HCT116 (cell line): Measurements from ENCODE around the gene NBAS. TPM values are rescaled to one million over a fixed set of nuclear protein-coding genes. Genes with fewer than 3 reads are reported as not detected.

ENCODE experiments used
- ATAC-seq: fragments of 200-7000 bp; cut with Tn5 transposase; 2 replicates; pipeline ENCODE4 v1.9.1; 2020; ENCODE audit warnings: mild to moderate bottlenecking, moderate library complexity
- BruUV-seq: library from RNA; stranded (reverse); fragments of 400-500 nt; replicated peaks from 2 replicates; lab custom pipeline; 2021; lab: Mats Ljungman, UMichigan
- CTCF ChIA-PET: fragments of 300-600 bp; sonication (Branson Sonifier 250); formaldehyde crosslinking; loops from one replicate; lab custom pipeline; 2021; ENCODE audit warnings: antibody characterized with exemption; lab: Charles Lee
- POLR2A ChIA-PET: fragments of 300-600, 350-600 bp; sonication (Branson Sonifier 250); formaldehyde crosslinking; loops from one replicate; lab custom pipeline; 2021; ENCODE audit warnings: antibody characterized with exemption; lab: Charles Lee
- RAD21 ChIA-PET, 2 experiments: fragments of 300-600 bp; sonication (Branson Sonifier 250); formaldehyde crosslinking; loops; one replicate each; lab custom pipeline; 2023; ENCODE audit warnings: low total read pairs in 2 of 2; ENCODE audit not compliant: uncharacterized antibody in 2 of 2, unreplicated experiment in 2 of 2, low non-redundant PET in 1 of 2; lab: Charles Lee
- DNase-seq: peaks from one replicate; pipeline ENCODE4 v3.0.0-alpha.2; 2010; ENCODE audit warnings: low read depth, low spot score
- H2AFZ ChIP-seq: fragments of 200-600 bp; shearing (Covaris generic), sonication (generic); 2 replicates; pipeline ENCODE4 v1.6.1; 2017; ENCODE audit warnings: low read depth, mixed run types, mixed read lengths, antibody characterized with exemption, low read length; ENCODE audit not compliant: poor library complexity, severe bottlenecking
- H3K27ac ChIP-seq: 2 replicates; pipeline ENCODE4 v1.5.1; 2012; ENCODE audit warnings: low read depth, low read length
- H3K27me3 ChIP-seq: fragments of 200-600 bp; sonication (generic); 2 replicates; pipeline ENCODE4 v1.6.1; 2016; ENCODE audit warnings: mixed run types, low read length, mixed read lengths; ENCODE audit not compliant: insufficient read depth
- H3K36me3 ChIP-seq, 2 experiments: fragments of 200-500 bp in 1 of 2; fragments of 200-600 bp in 1 of 2; sonication (Bioruptor generic) in 1 of 2; sonication (generic) in 1 of 2; 2 replicates each; pipeline versions ENCODE4 v1.5.1 to v1.6.1; 2014 to 2016; ENCODE audit warnings: low read length in 2 of 2, inconsistent platforms in 1 of 2, mixed read lengths in 1 of 2, mixed run types in 1 of 2; ENCODE audit not compliant: insufficient read depth in 2 of 2, control insufficient read depth in 1 of 2
- H3K4me1 ChIP-seq, 2 experiments: fragments of 200-600 bp in 1 of 2; sonication (generic) in 1 of 2; 2 replicates each; pipeline versions ENCODE4 v1.5.1 to v1.6.1; 2012 to 2017; ENCODE audit warnings: low read length in 2 of 2, inconsistent platforms in 1 of 2, mild to moderate bottlenecking in 1 of 2, mixed read lengths in 1 of 2, mixed run types in 1 of 2, moderate library complexity in 1 of 2; ENCODE audit not compliant: insufficient read depth in 2 of 2, control insufficient read depth in 1 of 2
- H3K4me2 ChIP-seq: fragments of 200-600 bp; sonication (generic); 2 replicates; pipeline ENCODE4 v1.6.1; 2017; ENCODE audit warnings: mixed run types, low read length, mixed read lengths
- H3K4me3 ChIP-seq, 2 experiments: fragments of 200-600 bp in 1 of 2; sonication (generic) in 1 of 2; replicated peaks in 1 of 2; 2 replicates each; pipeline ENCODE4 v1.5.1; 2011 to 2016; ENCODE audit warnings: low read length in 2 of 2, control low read depth in 1 of 2, low read depth in 1 of 2, mild to moderate bottlenecking in 1 of 2, mixed read lengths in 1 of 2, mixed run types in 1 of 2
- H3K79me2 ChIP-seq: fragments of 200-600 bp; sonication (generic); 2 replicates; pipeline ENCODE4 v1.6.1; 2017; ENCODE audit warnings: mild to moderate bottlenecking, mixed run types, low read length, moderate library complexity, mixed read lengths; ENCODE audit not compliant: insufficient read depth
- H3K9ac ChIP-seq: fragments of 200-600 bp; sonication (generic); 2 replicates; pipeline ENCODE4 v1.6.1; 2016; ENCODE audit warnings: low read length, mixed read lengths
- H3K9me2 ChIP-seq: fragments of 200-600 bp; sonication (generic), shearing (Covaris generic); 2 replicates; pipeline ENCODE4 v1.6.1; 2017; ENCODE audit warnings: mixed run types, mild to moderate bottlenecking, moderate library complexity; ENCODE audit not compliant: insufficient read depth
- H3K9me3 ChIP-seq, 2 experiments: fragments of 200-500 bp in 1 of 2; fragments of 200-600 bp in 1 of 2; sonication (Bioruptor generic) in 1 of 2; sonication (generic) in 1 of 2; 2 replicates each; pipeline ENCODE4 v1.6.1; 2014 to 2017; ENCODE audit warnings: low read length in 2 of 2, mixed read lengths in 2 of 2, inconsistent platforms in 1 of 2, low read depth in 1 of 2, mild to moderate bottlenecking in 1 of 2, mixed run types in 1 of 2, moderate library complexity in 1 of 2; ENCODE audit not compliant: control insufficient read depth in 1 of 2, insufficient read depth in 1 of 2
- H4K20me1 ChIP-seq: fragments of 200-600 bp; sonication (generic), shearing (Covaris generic); 2 replicates; pipeline ENCODE4 v1.6.1; 2017; ENCODE audit warnings: mixed run types, mild to moderate bottlenecking, moderate library complexity; ENCODE audit not compliant: insufficient read depth
- CBX3 ChIP-seq: IDR thresholded peaks from 2 replicates; pipeline ENCODE4 v1.6.1; 2012; ENCODE audit warnings: low read depth
- ELF1 ChIP-seq: IDR thresholded peaks from 2 replicates; pipeline ENCODE4 v1.6.1; 2012; ENCODE audit warnings: low read depth, borderline replicate concordance
- EZH2phosphoT487 ChIP-seq: fragments of 200-600 bp; IDR thresholded peaks from 2 replicates; pipeline ENCODE4 v1.6.1; 2018; ENCODE audit warnings: antibody characterized with exemption, borderline replicate concordance
- JUND ChIP-seq: IDR thresholded peaks from 2 replicates; pipeline ENCODE4 v1.6.1; 2012
- RAD21 ChIP-seq: IDR thresholded peaks from 2 replicates; pipeline ENCODE4 v1.6.1; 2012; ENCODE audit warnings: low read depth, mild to moderate bottlenecking
- TCF7L2 ChIP-seq: IDR thresholded peaks from 2 replicates; pipeline ENCODE4 v1.7.0; 2011; ENCODE audit warnings: borderline replicate concordance, inconsistent platforms; ENCODE audit not compliant: insufficient read depth, insufficient read length; ENCODE audit errors: extremely low read depth
- ZBTB33 ChIP-seq: IDR thresholded peaks from 2 replicates; pipeline ENCODE4 v1.6.1; 2011; ENCODE audit warnings: mild to moderate bottlenecking, low read length, moderate library complexity; ENCODE audit not compliant: insufficient replicate concordance; ENCODE audit errors: extremely low read depth
- ZFX ChIP-seq: fragments of 450-650 bp; IDR thresholded peaks from 2 replicates; pipeline ENCODE4 v1.6.1; 2017
- intact Hi-C: fragments of 100-400 bp; cut with micrococcal nuclease; formaldehyde crosslinking; loops from 2 replicates; pipeline ENCODE4 v1.10.0; 2022
- total RNA-seq: library from RNA; stranded (reverse); gene quantifications from one replicate; pipeline ENCODE4 v1.2.1, GENCODE V29; 2021; ENCODE audit not compliant: unreplicated experiment
- TF ChIP-seq, protein P1 (sequence below): IDR thresholded peaks from 2 replicates; pipeline ENCODE4 v1.6.1; 2012

The NBAS gene
- total RNA-seq, 1 experiment from 2014 or later, result 32.8 TPM

DNA sequence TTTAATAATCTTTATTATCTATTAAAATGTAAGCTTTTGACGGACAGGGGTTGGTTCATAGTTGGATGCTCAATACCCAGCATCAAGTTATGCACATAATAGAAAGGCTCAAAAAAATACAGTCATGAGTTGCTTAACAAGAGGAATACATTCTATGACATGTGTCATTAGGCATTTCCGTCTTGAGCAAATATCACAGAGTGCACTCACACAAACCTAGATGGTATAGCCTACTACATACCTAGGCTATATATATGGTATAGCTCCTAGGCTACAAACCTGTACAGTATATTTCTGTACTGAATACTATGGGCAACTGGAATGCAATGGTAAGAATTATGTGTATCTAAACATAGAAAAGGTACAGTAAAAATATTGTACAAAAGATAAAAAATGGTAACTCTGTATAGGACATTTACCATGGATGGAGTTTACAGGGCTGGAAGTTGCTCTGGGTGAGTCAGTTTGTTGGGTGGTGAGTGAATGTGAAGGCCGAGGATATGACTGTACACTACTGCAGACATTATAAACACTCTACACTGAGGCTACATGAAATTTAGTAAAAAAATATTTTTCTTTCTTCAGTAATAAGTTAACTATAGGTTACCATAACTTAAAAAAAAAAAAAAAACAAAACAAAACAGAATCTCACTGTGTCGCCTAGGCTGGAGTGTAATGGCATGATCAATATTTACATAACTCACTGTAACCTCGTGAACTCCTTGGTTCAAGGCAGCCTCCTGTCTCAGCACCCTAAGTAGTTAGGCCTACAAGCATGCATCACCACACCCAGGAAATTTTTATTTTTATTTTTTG, 201.2 kb downstream of the NBAS start:
- H3K27me3 ChIP-seq, result no peaks in the 10 kb centered on the region
- CTCF ChIA-PET, result no interaction called here
- no peaks in the 10 kb centered on the region for H4K20me1 ChIP-seq
- TF ChIP-seq ZFX (no peak), TCF7L2 (no peak), EZH2phosphoT487 (no peak), ELF1 (no peak), CBX3 (no peak)
- TF ChIP-seq, all 23 proteins: peak for 0
- BruUV-seq, result no TSS peak
- Histone ChIP-seq H3K4me1 (peaks cover 0 to 4% of the 10 kb centered on the region in 2 experiments; a peak in 1 of 4 replicates), H3K27ac (no peak overlapping the region), H3K9ac (no peak overlapping the region), H3K9me3 (no peaks in the 10 kb centered on the region), H3K4me3 (no peak overlapping the region), H2AFZ (no peak overlapping the region), H3K4me2 (no peak overlapping the region), H3K9me2 (no peaks in the 10 kb centered on the region), H3K79me2 (no peaks in the 10 kb centered on the region), H3K36me3 (no peaks in the 10 kb centered on the region)
- RAD21 ChIA-PET, result no interaction called here
- no peak for ATAC-seq
- intact Hi-C loops, result no loop called here
- POLR2A ChIA-PET, result no interaction called here
- no peak for DNase-seq

DNA sequence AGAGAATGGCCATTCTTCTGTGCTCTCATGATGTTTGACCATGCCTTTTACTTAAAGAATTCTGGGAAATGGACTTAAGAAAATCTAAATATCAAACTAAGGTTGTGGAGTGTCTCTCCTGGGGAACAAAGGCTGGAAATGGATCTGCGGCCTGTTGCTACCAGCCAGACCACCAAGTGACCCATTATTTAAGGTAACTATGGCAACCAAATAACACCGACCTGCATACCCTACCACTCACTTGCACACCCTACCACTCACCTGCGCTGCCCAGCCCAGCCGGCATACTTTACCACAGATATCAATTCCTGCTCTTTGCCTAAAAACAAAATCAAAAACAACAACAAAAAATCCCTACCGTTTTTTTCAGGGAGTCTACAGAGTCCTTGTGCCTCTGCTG, 203.2 kb downstream of the NBAS start:
- CTCF ChIA-PET, result no interaction called here
- BruUV-seq, result no TSS peak

More for the DNA sequence above, 203.2 kb downstream of the NBAS start:
- Histone ChIP-seq H3K9me3 (no peaks in the 10 kb centered on the region), H3K27ac (no peak overlapping the region), H3K4me3 (no peak overlapping the region), H3K36me3 (no peaks in the 10 kb centered on the region), H3K9me2 (no peaks in the 10 kb centered on the region), H3K9ac (no peak overlapping the region), H3K27me3 (no peaks in the 10 kb centered on the region), H2AFZ (no peak overlapping the region), H3K4me1 (no peaks in the 10 kb centered on the region), H3K79me2 (no peaks in the 10 kb centered on the region), H3K4me2 (no peak overlapping the region), H4K20me1 (no peaks in the 10 kb centered on the region)
- RAD21 ChIA-PET, result no interaction called here
- ATAC-seq (no peak), DNase-seq (no peak)
- intact Hi-C loops, result no loop called here
- TF ChIP-seq RAD21 (no peak), ZBTB33 (no peak), JUND (no peak), CBX3 (no peak)
- TF ChIP-seq, protein P1, sequence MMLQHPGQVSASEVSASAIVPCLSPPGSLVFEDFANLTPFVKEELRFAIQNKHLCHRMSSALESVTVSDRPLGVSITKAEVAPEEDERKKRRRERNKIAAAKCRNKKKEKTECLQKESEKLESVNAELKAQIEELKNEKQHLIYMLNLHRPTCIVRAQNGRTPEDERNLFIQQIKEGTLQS, result no peak
- POLR2A ChIA-PET, result no interaction called here
